ENCODE measurements around the gene KMT2E.

DNA sequence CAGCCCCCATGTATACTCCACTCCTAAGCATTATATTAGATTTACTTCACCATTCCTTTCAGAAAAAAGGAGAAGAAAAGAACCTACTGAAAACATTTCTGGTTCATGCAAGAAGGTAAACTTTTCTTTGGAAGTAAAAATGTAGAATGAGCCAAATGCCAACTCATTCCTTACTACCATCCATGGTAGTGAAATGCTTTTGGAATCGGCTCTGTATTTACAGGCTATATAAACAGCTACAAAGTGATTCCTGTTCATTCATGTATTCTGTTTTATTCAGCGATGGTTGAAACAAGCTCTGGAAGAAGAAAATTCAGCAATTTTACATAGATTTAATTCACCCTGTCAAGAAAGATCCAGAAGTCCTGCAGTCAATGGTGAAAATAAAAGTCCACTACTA, 91.6 kb downstream of the KMT2E start:
- TF ChIP-seq, protein P1, sequence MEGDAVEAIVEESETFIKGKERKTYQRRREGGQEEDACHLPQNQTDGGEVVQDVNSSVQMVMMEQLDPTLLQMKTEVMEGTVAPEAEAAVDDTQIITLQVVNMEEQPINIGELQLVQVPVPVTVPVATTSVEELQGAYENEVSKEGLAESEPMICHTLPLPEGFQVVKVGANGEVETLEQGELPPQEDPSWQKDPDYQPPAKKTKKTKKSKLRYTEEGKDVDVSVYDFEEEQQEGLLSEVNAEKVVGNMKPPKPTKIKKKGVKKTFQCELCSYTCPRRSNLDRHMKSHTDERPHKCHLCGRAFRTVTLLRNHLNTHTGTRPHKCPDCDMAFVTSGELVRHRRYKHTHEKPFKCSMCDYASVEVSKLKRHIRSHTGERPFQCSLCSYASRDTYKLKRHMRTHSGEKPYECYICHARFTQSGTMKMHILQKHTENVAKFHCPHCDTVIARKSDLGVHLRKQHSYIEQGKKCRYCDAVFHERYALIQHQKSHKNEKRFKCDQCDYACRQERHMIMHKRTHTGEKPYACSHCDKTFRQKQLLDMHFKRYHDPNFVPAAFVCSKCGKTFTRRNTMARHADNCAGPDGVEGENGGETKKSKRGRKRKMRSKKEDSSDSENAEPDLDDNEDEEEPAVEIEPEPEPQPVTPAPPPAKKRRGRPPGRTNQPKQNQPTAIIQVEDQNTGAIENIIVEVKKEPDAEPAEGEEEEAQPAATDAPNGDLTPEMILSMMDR (IDR thresholded peaks at IDR 0.05; ENCODE audit: low read depth, low read length), result no peak
- no peak for TF ChIP-seq POLR2A (IDR thresholded peaks at IDR 0.05; ENCODE audit: extremely low read depth, insufficient read length)

Measured in NB4 (cell line).